OCI-LY7 (cell line): ENCODE data around the gene MAZ. TPM values are rescaled to one million over a fixed set of nuclear protein-coding genes. Genes with fewer than 3 reads are reported as not detected.

Experiments used
- BruUV-seq: library from RNA; stranded (reverse); fragments of 400-500 nt; replicated peaks from 2 replicates; lab custom pipeline; 2021; lab: Mats Ljungman, UMichigan
- CTCF ChIA-PET: fragments of 300-600 bp; sonication (Branson Sonifier 250); formaldehyde crosslinking; loops from one replicate; lab custom pipeline; 2022; ENCODE audit warnings: antibody characterized with exemption; ENCODE audit not compliant: unreplicated experiment; lab: Charles Lee
- POLR2A ChIA-PET: fragments of 300-600 bp; sonication (Branson Sonifier 250); formaldehyde crosslinking; loops from one replicate; lab custom pipeline; 2022; ENCODE audit warnings: antibody characterized with exemption; lab: Charles Lee
- DNase-seq: peaks from one replicate; pipeline ENCODE4 v3.0.0-alpha.2; 2015; ENCODE audit warnings: low spot score
- H2AFZ ChIP-seq: fragments of 200-600 bp; sonication (generic), shearing (Covaris generic); 2 replicates; pipeline ENCODE4 v1.6.1; 2014; ENCODE audit warnings: mild to moderate bottlenecking, antibody characterized with exemption, low read length, moderate library complexity
- H3K27ac ChIP-seq: fragments of 200-600 bp; sonication (generic); 2 replicates; pipeline ENCODE4 v1.5.1; 2014; ENCODE audit warnings: mixed run types, low read depth, mild to moderate bottlenecking, moderate library complexity, low read length, inconsistent platforms; ENCODE audit not compliant: poor library complexity, severe bottlenecking
- H3K36me3 ChIP-seq: fragments of 200-600 bp; sonication (generic); 2 replicates; pipeline ENCODE4 v1.6.1; 2014; ENCODE audit warnings: mild to moderate bottlenecking, antibody characterized with exemption, low read length, moderate library complexity, mixed read lengths; ENCODE audit not compliant: insufficient read depth
- H3K4me1 ChIP-seq: fragments of 200-600 bp; sonication (generic); 2 replicates; pipeline ENCODE4 v1.5.1; 2014; ENCODE audit warnings: mild to moderate bottlenecking, low read length; ENCODE audit not compliant: insufficient read depth, poor library complexity, severe bottlenecking
- H3K4me2 ChIP-seq: fragments of 200-600 bp; sonication (generic); 2 replicates; pipeline ENCODE4 v1.6.1; 2014; ENCODE audit warnings: mild to moderate bottlenecking, low read length
- H3K4me3 ChIP-seq: fragments of 200-600 bp; sonication (generic); 2 replicates; pipeline ENCODE4 v1.5.1; 2014; ENCODE audit warnings: mild to moderate bottlenecking, low read depth, low read length; ENCODE audit not compliant: poor library complexity, severe bottlenecking
- H3K79me2 ChIP-seq: fragments of 200-600 bp; sonication (generic); 2 replicates; pipeline ENCODE4 v1.6.1; 2016; ENCODE audit warnings: low read depth, mild to moderate bottlenecking, low read length, moderate library complexity, mixed read lengths; ENCODE audit not compliant: insufficient read depth
- H3K9me2 ChIP-seq: fragments of 200-600 bp; sonication (generic); 2 replicates; pipeline ENCODE4 v1.6.1; 2016; ENCODE audit warnings: mild to moderate bottlenecking, low read length, mixed read lengths; ENCODE audit not compliant: insufficient read depth
- H3K9me3 ChIP-seq: fragments of 200-600 bp; sonication (generic); 2 replicates; pipeline ENCODE4 v1.6.1; 2014; ENCODE audit warnings: mild to moderate bottlenecking, mixed run types, low read length, mixed read lengths
- H4K20me1 ChIP-seq: fragments of 200-600 bp; sonication (generic); 2 replicates; pipeline ENCODE4 v1.6.1; 2014; ENCODE audit warnings: mild to moderate bottlenecking, antibody characterized with exemption, low read length, moderate library complexity, mixed read lengths; ENCODE audit not compliant: insufficient read depth
- CTCF ChIP-seq: fragments of 200-600 bp; sonication (generic); conservative IDR thresholded peaks from 2 replicates; pipeline ENCODE4 v1.5.1; 2014; ENCODE audit warnings: mild to moderate bottlenecking, antibody characterized with exemption, low read length, moderate library complexity, mixed read lengths
- EZH2phosphoT487 ChIP-seq: fragments of 200-600 bp; sonication (generic); IDR thresholded peaks from 2 replicates; pipeline ENCODE4 v1.6.1; 2018; ENCODE audit warnings: low read depth, borderline replicate concordance, mild to moderate bottlenecking, mixed run types, antibody characterized with exemption, low read length, moderate library complexity, mixed read lengths
- intact Hi-C: fragments of 100-400 bp; cut with micrococcal nuclease; formaldehyde crosslinking; loops from one replicate; pipeline ENCODE4 v1.10.0; 2022; ENCODE audit not compliant: unreplicated experiment
- total RNA-seq, 2 experiments: library from RNA; depleted of rRNA in 1 of 2; stranded (reverse); fragments of >200 nt in 1 of 2; shearing (Covaris generic) in 1 of 2; gene quantifications; 2 replicates each; pipeline ENCODE4 v1.2.3, GENCODE V29; 2014 to 2022

The MAZ gene
- total RNA-seq, 2 experiments from 2014 or later, result 471 to 484 TPM

- CTCF ChIA-PET, result no interaction called here
- intact Hi-C loops, result no loop called here
- peak overlapping the region; percentile 83 for H3K4me3 ChIP-seq
- POLR2A ChIA-PET, result no interaction called here
- H2AFZ ChIP-seq, result no peak overlapping the region
- TF ChIP-seq EZH2phosphoT487 (no peak), CTCF (no peak)
- H3K36me3 ChIP-seq, result peaks cover 42% of the 10 kb centered on the region
- no peaks in the 10 kb centered on the region for H3K9me3 ChIP-seq
- no peaks in the 10 kb centered on the region for H3K9me2 ChIP-seq
- peaks cover 15% of the 10 kb centered on the region; the same call in 1 of the 2 replicates for H3K79me2 ChIP-seq
- peaks cover 18% of the 10 kb centered on the region for H4K20me1 ChIP-seq
- peaks cover 53% of the 10 kb centered on the region for H3K4me1 ChIP-seq
- no peak overlapping the region for H3K27ac ChIP-seq
- DNase-seq, result peak; percentile 72
- BruUV-seq, result no TSS peak
- peak overlapping the region; percentile 93 for H3K4me2 ChIP-seq
Observed at GRCh38 chr16:29811170-29811895, 5.0 kb downstream of the MAZ start.

GRCh38 chr16:29811896-29812665 lies 5.8 kb downstream of the MAZ start, which contains the start of gene PRRT2:
PRRT2 (plus strand) TSS chr16:29812193; CDS start chr16:29813055, 862 bp downstream.
- H4K20me1 ChIP-seq, result peaks cover 18% of the 10 kb centered on the region
- no peak for DNase-seq
- H3K79me2 ChIP-seq, result peaks cover 19% of the 10 kb centered on the region; the same call in 1 of the 2 replicates
- H3K27ac ChIP-seq, result no peak within 1 kb of the TSS
- no peak within 1 kb of the TSS for H2AFZ ChIP-seq
- TF ChIP-seq EZH2phosphoT487 (no peak), CTCF (no peak)
- peak within 1 kb of the TSS; percentile 93 for H3K4me2 ChIP-seq
- POLR2A ChIA-PET, result no interaction called here
- BruUV-seq, result no TSS peak
- peaks cover 53% of the 10 kb centered on the region for H3K4me1 ChIP-seq
- peak within 1 kb of the TSS; percentile 83 for H3K4me3 ChIP-seq
- H3K9me3 ChIP-seq, result no peaks in the 10 kb centered on the region
- no peaks in the 10 kb centered on the region for H3K9me2 ChIP-seq
- CTCF ChIA-PET, result no interaction called here
- H3K36me3 ChIP-seq, result peaks cover 42% of the 10 kb centered on the region
- intact Hi-C loops, result no loop called here
